Uterus (tissue), 2 donors: ENCODE measurements around the gene SLC25A26.

Experiments
- POLR2A ChIP-seq, 2 donors: fragments of 450-650 bp; IDR thresholded peaks; one replicate each; pipeline ENCODE4 v1.6.1; 2016; ENCODE audit warnings: antibody characterized with exemption in 2 of 2, mild to moderate bottlenecking in 1 of 2, moderate library complexity in 1 of 2
- TF ChIP-seq, protein P1 (sequence below), 4 experiments: fragments of 200-600 bp in 2 of 4; fragments of 450-650 bp in 2 of 4; sonication (generic) in 2 of 4; IDR thresholded peaks; one replicate each; pipeline ENCODE4 v1.5.1; 2016 to 2019; ENCODE audit warnings: antibody characterized with exemption in 4 of 4, mild to moderate bottlenecking in 2 of 4, moderate library complexity in 1 of 4

DNA sequence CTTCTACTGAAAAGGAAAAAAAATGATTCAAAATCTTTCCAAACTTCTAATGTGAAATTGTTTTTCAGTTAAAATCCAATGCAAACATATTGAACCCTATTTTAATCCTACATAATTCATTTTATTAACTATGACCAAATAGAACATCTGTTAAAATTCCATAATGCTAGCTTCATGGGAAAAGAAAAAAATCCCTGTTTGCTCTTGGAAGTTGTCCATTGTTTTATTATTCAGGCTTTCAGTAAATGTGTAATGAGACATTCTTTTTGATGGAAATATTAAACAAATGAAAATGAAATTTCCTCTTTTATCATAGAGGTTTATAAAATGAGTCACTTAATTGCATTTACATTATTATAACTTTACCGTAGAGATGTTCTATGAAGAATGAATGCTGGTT, 49.5 kb downstream of the SLC25A26 start:
- TF ChIP-seq, protein P1, sequence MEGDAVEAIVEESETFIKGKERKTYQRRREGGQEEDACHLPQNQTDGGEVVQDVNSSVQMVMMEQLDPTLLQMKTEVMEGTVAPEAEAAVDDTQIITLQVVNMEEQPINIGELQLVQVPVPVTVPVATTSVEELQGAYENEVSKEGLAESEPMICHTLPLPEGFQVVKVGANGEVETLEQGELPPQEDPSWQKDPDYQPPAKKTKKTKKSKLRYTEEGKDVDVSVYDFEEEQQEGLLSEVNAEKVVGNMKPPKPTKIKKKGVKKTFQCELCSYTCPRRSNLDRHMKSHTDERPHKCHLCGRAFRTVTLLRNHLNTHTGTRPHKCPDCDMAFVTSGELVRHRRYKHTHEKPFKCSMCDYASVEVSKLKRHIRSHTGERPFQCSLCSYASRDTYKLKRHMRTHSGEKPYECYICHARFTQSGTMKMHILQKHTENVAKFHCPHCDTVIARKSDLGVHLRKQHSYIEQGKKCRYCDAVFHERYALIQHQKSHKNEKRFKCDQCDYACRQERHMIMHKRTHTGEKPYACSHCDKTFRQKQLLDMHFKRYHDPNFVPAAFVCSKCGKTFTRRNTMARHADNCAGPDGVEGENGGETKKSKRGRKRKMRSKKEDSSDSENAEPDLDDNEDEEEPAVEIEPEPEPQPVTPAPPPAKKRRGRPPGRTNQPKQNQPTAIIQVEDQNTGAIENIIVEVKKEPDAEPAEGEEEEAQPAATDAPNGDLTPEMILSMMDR (IDR thresholded peaks at IDR 0.05): no peak
- TF ChIP-seq POLR2A (IDR thresholded peaks at IDR 0.05): no peak
